ENCODE results near the gene TMEM9B. TPM values are rescaled to one million over a fixed set of nuclear protein-coding genes. Genes with fewer than 3 reads are reported as not detected.
"Not testable (repeated sequence)": the region's sequence is repeated elsewhere in the genome, so short reads cannot be mapped to it uniquely, and the experiment has no call there.

TMEM9B gene
- 10 to 100 TPM; 39.9 to 58.3 (median 46.5) TPM for total RNA-seq
- 10 to 100 TPM; 38.8 to 79.5 TPM for polyA plus RNA-seq
- long read RNA-seq, donor 1, transcript TMEM9B-205 (5 exons, 2,083 nt), result major isoform, 70 of 86 reads
- long read RNA-seq, donor 1, transcript TMEM9B-201 (4 exons, 1,659 nt), result minor isoform, 10 of 86 reads
- long read RNA-seq, donor 1, partial matches to known transcripts, result 4 of 86 reads
- long read RNA-seq, donor 1, other reads (novel, unspliced or antisense), result 0 of 86 reads
- long read RNA-seq, donor 2, transcript TMEM9B-201 (4 exons, 1,659 nt), result minor isoform, 34 of 710 reads
- long read RNA-seq, donor 2, transcript TMEM9B-205 (5 exons, 2,083 nt), result major isoform, 649 of 710 reads
- long read RNA-seq, donor 2, transcript TMEM9B-202 (5 exons, 1,433 nt), result minor isoform, 13 of 710 reads
- long read RNA-seq, donor 2, partial matches to known transcripts, result 11 of 710 reads
- long read RNA-seq, donor 2, other reads (novel, unspliced or antisense), result 3 of 710 reads
- long read RNA-seq, donor 3, transcript TMEM9B-201 (4 exons, 1,659 nt), result minor isoform, 9 of 112 reads
- long read RNA-seq, donor 3, transcript TMEM9B-205 (5 exons, 2,083 nt), result major isoform, 97 of 112 reads
- long read RNA-seq, donor 3, partial matches to known transcripts, result 2 of 112 reads
- long read RNA-seq, donor 3, other reads (novel, unspliced or antisense), result 2 of 112 reads

DNA sequence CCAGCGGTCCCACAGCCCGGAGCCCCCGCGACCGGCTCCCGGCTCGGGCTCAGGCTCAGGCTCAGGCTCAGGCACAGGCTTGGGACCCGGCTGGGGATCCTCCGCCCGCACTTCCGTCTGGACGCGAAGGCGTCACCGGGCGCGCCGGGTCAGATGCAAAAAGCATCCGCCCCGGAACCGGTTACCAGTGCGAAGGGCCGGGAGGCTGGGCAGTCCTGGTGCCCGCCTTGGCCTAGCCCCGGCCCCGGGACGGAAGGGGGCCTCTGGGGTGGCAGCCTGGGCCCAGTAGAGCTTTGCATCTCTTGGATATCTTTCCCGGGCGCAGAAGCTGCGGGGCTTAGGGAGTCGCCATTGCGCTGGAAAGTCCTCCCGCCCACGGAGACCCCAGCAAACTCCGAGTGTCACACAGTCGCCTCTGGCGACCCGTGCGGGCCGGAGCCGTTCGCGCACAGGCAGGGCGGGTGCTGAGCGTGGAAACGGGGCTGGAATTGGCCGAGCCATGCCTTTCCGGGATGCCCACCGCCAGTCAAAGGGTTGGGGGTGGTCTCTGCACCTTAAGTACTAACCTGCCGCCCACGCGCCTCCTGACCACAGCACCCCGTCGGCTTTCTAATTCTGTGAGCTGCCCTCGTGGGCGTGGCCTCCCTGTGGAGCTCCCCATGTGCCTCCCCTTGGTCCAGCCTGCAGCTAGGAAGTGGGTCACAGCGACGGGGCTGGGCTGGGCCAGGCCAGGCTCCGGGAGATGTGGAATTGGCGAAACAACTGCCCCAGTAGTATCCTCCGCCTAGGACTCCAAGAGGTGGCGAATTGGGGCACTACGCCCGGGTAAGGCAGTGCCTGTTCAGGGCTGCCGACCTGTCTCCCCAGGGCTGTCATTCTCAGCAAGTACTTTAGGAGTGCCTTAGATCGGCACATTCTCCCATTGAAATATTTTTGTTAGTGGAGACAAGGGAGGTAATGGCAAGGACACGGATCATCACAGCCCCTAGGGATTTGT is at the start of gene TMEM9B:
TSS of gene TMEM9B (minus strand) at position 119 of the 997 bp plus-strand sequence. CDS start 129 bp downstream, outside the sequence.
- H3K4me3 ChIP-seq, result peak within 1 kb of the TSS; percentile 61 to 97 (median 80)
- peaks cover 0 to 14% (median 1%) of the 10 kb centered on the region in 9 donors for H3K36me3 ChIP-seq
- no peaks in the 10 kb centered on the region for H3K27me3 ChIP-seq
- peak within 1 kb of the TSS; percentile 88 to 99 (median 95) for H3K27ac ChIP-seq
- TF ChIP-seq, protein P1, sequence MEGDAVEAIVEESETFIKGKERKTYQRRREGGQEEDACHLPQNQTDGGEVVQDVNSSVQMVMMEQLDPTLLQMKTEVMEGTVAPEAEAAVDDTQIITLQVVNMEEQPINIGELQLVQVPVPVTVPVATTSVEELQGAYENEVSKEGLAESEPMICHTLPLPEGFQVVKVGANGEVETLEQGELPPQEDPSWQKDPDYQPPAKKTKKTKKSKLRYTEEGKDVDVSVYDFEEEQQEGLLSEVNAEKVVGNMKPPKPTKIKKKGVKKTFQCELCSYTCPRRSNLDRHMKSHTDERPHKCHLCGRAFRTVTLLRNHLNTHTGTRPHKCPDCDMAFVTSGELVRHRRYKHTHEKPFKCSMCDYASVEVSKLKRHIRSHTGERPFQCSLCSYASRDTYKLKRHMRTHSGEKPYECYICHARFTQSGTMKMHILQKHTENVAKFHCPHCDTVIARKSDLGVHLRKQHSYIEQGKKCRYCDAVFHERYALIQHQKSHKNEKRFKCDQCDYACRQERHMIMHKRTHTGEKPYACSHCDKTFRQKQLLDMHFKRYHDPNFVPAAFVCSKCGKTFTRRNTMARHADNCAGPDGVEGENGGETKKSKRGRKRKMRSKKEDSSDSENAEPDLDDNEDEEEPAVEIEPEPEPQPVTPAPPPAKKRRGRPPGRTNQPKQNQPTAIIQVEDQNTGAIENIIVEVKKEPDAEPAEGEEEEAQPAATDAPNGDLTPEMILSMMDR (IDR thresholded peaks at IDR 0.05), result no peak
- peak in 1 of 2 donors; percentile 86 for TF ChIP-seq POLR2A (IDR thresholded peaks at IDR 0.05)
- peak; percentile 92 to 96 (median 95) for DNase-seq
- intact Hi-C loops (cut with DNase I), result loop anchor here in 9 of 10 donors (2.0 to 10.0 kb wide), 9 partner anchors 47 to 498 kb away; partner anchors contain the start of genes AKIP1 (in 6 of the 9), RPL27A (in 5 of the 9), TRIM66 (in 5 of the 9) and ZNF143 (in 1 of the 9)
- WGBS, 4 donors, result 0 to 1% (median 1%) methylated on average over 45 to 67 of the region's 67 CpGs
- no peaks in the 10 kb centered on the region for H3K9me3 ChIP-seq
- peak; percentile 90 to 97 (median 96) for ATAC-seq
- H3K4me1 ChIP-seq, result peaks cover 0 to 37% (median 25%) of the 10 kb centered on the region in 12 donors

DNA sequence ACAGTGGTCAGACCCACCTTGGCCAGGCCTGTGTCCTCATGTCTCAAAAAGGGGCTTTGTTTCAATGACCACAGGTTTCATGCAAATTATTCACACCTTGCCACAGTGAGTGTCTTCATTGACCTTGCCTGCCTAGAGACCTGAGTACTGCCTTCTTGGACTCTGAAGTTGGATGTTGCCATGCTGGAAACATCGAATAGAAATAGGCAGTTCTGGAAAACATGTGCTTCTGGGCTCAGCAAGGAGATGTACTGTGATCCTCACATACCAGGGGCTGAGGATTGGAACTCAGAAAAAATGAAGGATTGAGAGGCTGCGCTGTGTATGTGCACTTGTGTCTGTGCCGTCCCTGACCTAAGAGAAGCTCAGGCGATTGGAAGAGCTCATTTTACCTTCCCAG is 49.1 kb upstream of the TMEM9B start:
- WGBS, 4 donors, result 87 to 100% (median 95%) methylated on average over 3 to 4 of the region's 4 CpGs
- intact Hi-C loops (cut with DNase I), result loop anchor here in 2 of 10 donors (10.0 kb wide), 2 partner anchors 491 to 1311 kb away; no protein-coding TSS in a partner anchor
- peaks cover 0 to 28% (median 16%) of the 10 kb centered on the region in 12 donors for H3K4me1 ChIP-seq
- no peak overlapping the region for H3K4me3 ChIP-seq
- no peak for TF ChIP-seq POLR2A (IDR thresholded peaks at IDR 0.05)
- TF ChIP-seq, protein P1 (IDR thresholded peaks at IDR 0.05), result no peak
- H3K27me3 ChIP-seq, result no peaks in the 10 kb centered on the region
- ATAC-seq (no peak), DNase-seq (no peak)
- H3K36me3 ChIP-seq, result no peaks in the 10 kb centered on the region
- no peak overlapping the region for H3K27ac ChIP-seq
- H3K9me3 ChIP-seq, result peaks cover 0 to 8% (median 0%) of the 10 kb centered on the region in 12 donors

DNA sequence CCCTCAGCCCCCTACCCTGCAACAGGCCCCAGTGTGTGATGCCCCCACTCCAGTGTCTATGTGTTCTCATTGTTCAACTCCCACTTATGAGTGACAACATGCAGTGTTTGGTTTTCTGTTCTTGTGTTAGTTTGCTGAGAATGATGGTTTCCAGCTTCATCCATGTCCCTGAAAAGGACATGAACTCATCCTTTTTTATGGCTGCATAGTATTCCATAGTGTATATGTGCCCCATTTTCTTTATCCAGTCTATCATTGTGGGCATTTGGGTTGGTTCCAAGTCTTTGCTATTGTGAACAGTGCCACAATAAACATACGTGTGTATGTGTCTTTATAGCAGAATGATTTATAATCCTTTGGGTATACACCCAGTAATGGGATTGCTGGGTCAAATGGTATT is 45.3 kb upstream of the TMEM9B start:
- 63 to 85% (median 83%) methylated on average over 1 of the region's 1 CpG for WGBS, 4 donors
- ATAC-seq; DNase-seq; H3K27me3 ChIP-seq; H3K36me3 ChIP-seq; H3K27ac ChIP-seq; H3K4me3 ChIP-seq; H3K9me3 ChIP-seq; H3K4me1 ChIP-seq; intact Hi-C loops (cut with DNase I): not testable (repeated sequence)

DNA sequence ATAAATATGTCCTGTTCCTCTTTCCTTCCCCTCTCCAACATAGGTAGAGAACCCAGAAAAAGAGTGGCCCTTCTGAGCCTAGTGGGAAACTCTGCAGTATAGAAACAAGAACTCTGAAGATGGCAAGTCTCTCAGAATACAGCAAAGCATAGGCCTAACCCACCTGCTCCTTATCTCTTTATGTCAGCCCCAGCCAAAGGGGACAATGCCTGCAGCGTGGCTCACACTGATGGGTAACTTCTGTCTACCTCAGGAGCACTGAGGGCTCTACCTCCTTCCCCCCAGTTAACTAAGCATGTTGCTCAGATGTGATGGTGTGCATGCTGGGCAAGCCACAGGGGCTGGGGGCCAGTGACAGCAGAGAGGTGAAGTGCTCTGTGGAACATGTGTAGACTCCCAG is 44.4 kb upstream of the TMEM9B start:
- intact Hi-C loops (cut with DNase I), result no loop called here
- Histone ChIP-seq H3K9me3 (peaks cover 0 to 8% (median 0%) of the 10 kb centered on the region in 12 donors), H3K4me3 (no peak overlapping the region), H3K27me3 (peaks cover 0 to 13% (median 0%) of the 10 kb centered on the region in 9 donors), H3K36me3 (no peaks in the 10 kb centered on the region), H3K4me1 (peaks cover 0 to 14% (median 8%) of the 10 kb centered on the region in 12 donors), H3K27ac (no peak overlapping the region)
- WGBS, 4 donors, result 80 to 83% (median 81%) methylated on average over 1 of the region's 1 CpG
- DNase-seq (no peak), ATAC-seq (no peak)
- TF ChIP-seq, protein P1 (IDR thresholded peaks at IDR 0.05), result no peak
- TF ChIP-seq POLR2A (IDR thresholded peaks at IDR 0.05), result no peak
